GM12878 (cell line): ENCODE data around the gene PPP1R36. TPM values are rescaled to one million over a fixed set of nuclear protein-coding genes. Genes with fewer than 3 reads are reported as not detected.

Experiments used
- ATAC-seq: fragments of 200-7000 bp; cut with Tn5 transposase; 3 replicates; pipeline ENCODE4 v1.9.1; 2020; ENCODE audit warnings: mild to moderate bottlenecking, moderate library complexity
- BruUV-seq: library from RNA; stranded (reverse); fragments of 400-500 nt; replicated peaks from 2 replicates; lab custom pipeline; 2021; lab: Mats Ljungman, UMichigan
- CTCF ChIA-PET: fragments of 300-600 bp; sonication (Branson Sonifier 250); formaldehyde crosslinking; extraction: SDS; loops from one replicate; lab custom pipeline; 2021; ENCODE audit warnings: inconsistent platforms; lab: Yijun Ruan, JAX
- POLR2A ChIA-PET: fragments of 350-600 bp; formaldehyde crosslinking; extraction: SDS; loops from one replicate; lab custom pipeline; 2021; ENCODE audit warnings: inconsistent platforms; lab: Charles Lee
- RAD21 ChIA-PET: fragments of 300-600 bp; sonication (Branson Sonifier 250); formaldehyde crosslinking; loops from one replicate; lab custom pipeline; 2023; ENCODE audit warnings: antibody characterized with exemption; ENCODE audit not compliant: unreplicated experiment; lab: Charles Lee
- SMC1A ChIA-PET: fragments of 300-600 bp; sonication (Branson Sonifier 250); formaldehyde crosslinking; loops from one replicate; lab custom pipeline; 2023; ENCODE audit not compliant: unreplicated experiment, uncharacterized antibody; lab: Charles Lee
- DNase-seq: peaks from one replicate; pipeline ENCODE4 v3.0.0-alpha.2; 2011; ENCODE audit warnings: low read depth, low spot score
- FAIRE-seq: peaks from 3 replicates; lab custom pipeline; 2011; peaks lifted over from hg19 to GRCh38; lab: Jason Lieb, UNC
- H2AFZ ChIP-seq: 2 replicates; pipeline ENCODE4 v1.6.0; 2011; ENCODE audit warnings: low read depth, low read length, control low read depth; ENCODE audit not compliant: control insufficient read depth
- H3K27ac ChIP-seq: 2 replicates; pipeline ENCODE4 v1.5.1; 2011; ENCODE audit warnings: control low read depth; ENCODE audit not compliant: control insufficient read depth, insufficient read depth
- H3K27me3 ChIP-seq, 2 experiments: replicated peaks in 1 of 2; 2 replicates each; pipeline versions ENCODE4 v1.6.0 to v1.6.1; 2011; ENCODE audit warnings: low read length in 1 of 2; ENCODE audit not compliant: control insufficient read depth in 2 of 2, insufficient read depth in 2 of 2
- H3K36me3 ChIP-seq, 2 experiments: 2 replicates each; pipeline ENCODE4 v1.5.1; 2011; ENCODE audit warnings: low read length in 1 of 2; ENCODE audit not compliant: control insufficient read depth in 2 of 2, insufficient read depth in 2 of 2
- H3K4me1 ChIP-seq: 2 replicates; pipeline ENCODE4 v1.6.1; 2011; ENCODE audit warnings: mild to moderate bottlenecking, low read length, moderate library complexity, mixed read lengths; ENCODE audit not compliant: control insufficient read depth, insufficient read depth
- H3K4me2 ChIP-seq: 2 replicates; pipeline ENCODE4 v1.6.0; 2011; ENCODE audit warnings: control low read depth; ENCODE audit not compliant: control insufficient read depth, insufficient read depth
- H3K4me3 ChIP-seq: fragments of 200-600 bp; sonication (generic); 2 replicates; pipeline ENCODE4 v1.5.1; 2016
- H3K79me2 ChIP-seq: 2 replicates; pipeline ENCODE4 v1.6.0; 2011; ENCODE audit warnings: low read length; ENCODE audit not compliant: control insufficient read depth, insufficient read depth
- H3K9ac ChIP-seq: 2 replicates; pipeline ENCODE4 v1.8.0; 2011; ENCODE audit warnings: low read length, control low read depth, mixed read lengths; ENCODE audit not compliant: control insufficient read depth, insufficient read depth
- H3K9me3 ChIP-seq: replicated peaks from 3 replicates; pipeline ENCODE4 v1.5.1; 2011; ENCODE audit warnings: mild to moderate bottlenecking, low read length; ENCODE audit not compliant: control insufficient read depth, insufficient read depth
- H4K20me1 ChIP-seq: 2 replicates; pipeline ENCODE4 v1.6.0; 2011; ENCODE audit not compliant: control insufficient read depth, insufficient read depth
- BCL11A ChIP-seq: IDR thresholded peaks from 2 replicates; pipeline ENCODE4 v1.6.1; 2011; ENCODE audit warnings: low read depth, low read length
- BHLHE40 ChIP-seq, 2 experiments: fragments of 450-650 bp in 1 of 2; IDR thresholded peaks; 2 replicates each; pipeline ENCODE4 v1.6.1; 2011 to 2017; ENCODE audit warnings: low read depth in 2 of 2, borderline replicate concordance in 1 of 2, improper control_type of control experiment in 1 of 2, low read length in 1 of 2, mild to moderate bottlenecking in 1 of 2
- IKZF2 ChIP-seq, 2 experiments: fragments of 450-650 bp; IDR thresholded peaks; 2 replicates each; pipeline ENCODE4 v1.6.1; 2017; ENCODE audit warnings: mild to moderate bottlenecking in 2 of 2, moderate library complexity in 2 of 2
- JUND ChIP-seq: IDR thresholded peaks from 2 replicates; pipeline ENCODE4 v1.6.1; 2012; ENCODE audit warnings: low read depth, mild to moderate bottlenecking, low read length, improper control_type of control experiment, moderate library complexity
- NR2C1 ChIP-seq: fragments of 450-650 bp; IDR thresholded peaks from 2 replicates; pipeline ENCODE4 v1.6.1; 2017; ENCODE audit warnings: antibody characterized with exemption, mild to moderate bottlenecking, moderate library complexity
- RAD21 ChIP-seq: IDR thresholded peaks from 2 replicates; pipeline ENCODE4 v1.6.1; 2011; ENCODE audit warnings: mild to moderate bottlenecking, low read depth, low read length, moderate library complexity; ENCODE audit not compliant: insufficient read depth
- SMC3 ChIP-seq: IDR thresholded peaks from 2 replicates; pipeline ENCODE4 v1.6.1; 2011; ENCODE audit warnings: low read length, improper control_type of control experiment, borderline replicate concordance
- SRF ChIP-seq, 2 experiments: IDR thresholded peaks; 2 replicates each; pipeline ENCODE4 v1.6.1; 2011; ENCODE audit warnings: low read depth in 2 of 2, low read length in 2 of 2, mild to moderate bottlenecking in 1 of 2, moderate library complexity in 1 of 2
- TBL1XR1 ChIP-seq: IDR thresholded peaks from 2 replicates; pipeline ENCODE4 v1.6.1; 2012; ENCODE audit warnings: low read depth, low read length, improper control_type of control experiment
- YY1 ChIP-seq: IDR thresholded peaks from 2 replicates; pipeline ENCODE4 v1.6.1; 2011; ENCODE audit warnings: low read depth, mild to moderate bottlenecking, low read length
- ZBTB4 ChIP-seq: fragments of 450-650 bp; formaldehyde crosslinking; IDR thresholded peaks from 2 replicates; pipeline ENCODE4 v1.4.0; 2022; ENCODE audit warnings: mild to moderate bottlenecking, moderate library complexity
- whole genome bisulfite sequencing: methylation state at CpG from one replicate; pipeline ENCODE4 v1.1.6; 2016; ENCODE audit warnings: low lambda C conversion rate; ENCODE audit not compliant: insufficient replicate concordance, insufficient coverage; ENCODE audit errors: missing lambda C conversion rate; 5-methylcytosine and 5-hydroxymethylcytosine counted together
- in situ Hi-C: fragments of 300-500 bp; cut with MboI; formaldehyde crosslinking; loops from 9 replicates; pipeline ENCODE4 v1.14.3; 2018; ENCODE audit warnings: mixed read lengths
- intact Hi-C: fragments of 100-400 bp; cut with micrococcal nuclease; formaldehyde crosslinking; loops from one replicate; pipeline ENCODE4 v1.14.2; 2022; ENCODE audit not compliant: unreplicated experiment
- polyA plus RNA-seq, 11 experiments: library from polyadenylated mRNA; depleted of rRNA in 4 of 11; unstranded in 6 of 11; stranded (reverse) in 5 of 11; fragments of >200 nt; fragmentation: Nextera tagmentation in 4 of 11; fragmentation: Illumina TruSeq in 1 of 11; extraction: Ambion mirVana in 4 of 11; extraction: Trizol in 1 of 11; gene quantifications; 1 replicate in 1 of 11; 2 replicates in 10 of 11; pipeline versions ENCODE4 v1.2.1 to v1.2.3, GENCODE V29; 2011 to 2016; ENCODE audit warnings: inconsistent platforms in 2 of 11, missing spikeins in 2 of 11, low read depth in 1 of 11
- total RNA-seq, 4 experiments: library from RNA; depleted of rRNA in 3 of 4; stranded (reverse); fragments of >200 nt in 3 of 4; fragmentation: Illumina TruSeq in 1 of 4; extraction: Trizol in 1 of 4; gene quantifications; 2 replicates each; pipeline versions ENCODE4 v1.2.1 to v1.2.3, GENCODE V29; 2013 to 2021
- TF ChIP-seq, protein P1 (sequence below): fragments of 450-650 bp; IDR thresholded peaks from 2 replicates; pipeline ENCODE4 v1.6.1; 2016; ENCODE audit warnings: mild to moderate bottlenecking
- TF ChIP-seq, protein P2 (sequence below): fragments of 450-650 bp; IDR thresholded peaks from 2 replicates; pipeline ENCODE4 v1.6.1; 2017; ENCODE audit warnings: antibody characterized with exemption, mild to moderate bottlenecking, moderate library complexity

Gene PPP1R36
- total and polyA plus RNA-seq, 10 of the 15 experiments (the other 5 are each of a cell fraction or from before 2014, with no cell fraction given): 0.12 to 0.13 TPM; not detected in 8

DNA sequence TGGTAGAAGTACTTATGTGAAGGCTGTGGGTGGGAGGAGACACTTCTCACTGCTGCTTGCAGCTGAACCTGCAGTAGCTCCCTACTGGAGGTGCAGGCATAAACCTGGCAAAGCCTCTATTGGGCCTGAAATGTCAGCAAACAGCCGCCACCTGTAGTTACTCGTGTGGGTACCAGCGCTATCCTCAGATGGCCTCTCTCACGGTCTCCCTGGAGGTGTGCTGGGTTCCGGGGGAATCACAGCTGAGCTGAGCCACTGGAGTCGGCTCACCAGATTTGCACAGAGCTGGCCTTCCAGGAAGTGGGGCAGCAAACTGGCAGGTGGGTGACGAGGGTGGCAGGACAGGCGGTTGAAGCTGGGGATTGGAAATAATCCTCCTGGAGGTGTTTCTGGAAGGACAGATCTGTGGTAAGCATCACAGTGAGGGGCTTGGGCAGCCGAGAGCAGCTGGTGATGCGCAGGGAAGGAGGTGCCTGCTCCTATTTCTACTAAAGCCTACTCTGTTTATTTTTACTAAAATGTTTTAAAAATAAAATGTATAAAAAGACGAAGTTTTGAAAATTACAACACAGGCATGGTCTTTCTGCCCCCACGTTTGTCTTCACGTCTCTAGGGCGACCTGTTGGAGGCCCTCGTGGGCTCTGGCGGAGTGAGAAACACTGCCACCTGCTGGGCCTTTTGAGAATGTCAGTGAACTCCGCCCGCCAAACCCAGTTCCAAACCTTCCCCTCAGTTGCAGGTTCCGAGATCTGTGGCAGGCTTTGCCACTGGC lies 86.6 kb downstream of the PPP1R36 start:
- FAIRE-seq: no peak
- Histone ChIP-seq H3K27me3 (no peaks in the 10 kb centered on the region), H3K4me3 (no peak overlapping the region), H3K27ac (no peak overlapping the region), H3K4me1 (no peaks in the 10 kb centered on the region; the same call in 1 of the 2 replicates), H3K36me3 (no peaks in the 10 kb centered on the region), H2AFZ (peak overlapping the region; percentile 48), H3K9me3 (no peaks in the 10 kb centered on the region), H3K4me2 (no peak overlapping the region), H3K79me2 (no peaks in the 10 kb centered on the region), H3K9ac (no peak overlapping the region), H4K20me1 (no peaks in the 10 kb centered on the region)
- in situ Hi-C loops: loop anchor here (5.0 kb wide), 1 partner anchor 294 kb away; no protein-coding TSS in a partner anchor
- intact Hi-C loops: loop anchor here (2.0 to 10.0 kb wide), 4 partner anchors 94 to 292 kb away; partner anchors contain the start of gene HSPA2
- ATAC-seq: peak; percentile 89
- CTCF ChIA-PET: interaction anchor here (0.5 to 5.1 kb wide), 64 partner anchors 8 to 1173 kb away, joined by 3 to 69 read pairs (median 4); partner anchors contain the start of gene HSPA2
- 33% methylated on average over 19 of the region's 19 CpGs for WGBS
- SMC1A ChIA-PET: interaction anchor here (0.7 to 2.7 kb wide), 25 partner anchors 12 to 298 kb away, joined by 3 to 28 read pairs (median 4); no protein-coding TSS in a partner anchor
- DNase-seq: no peak
- RAD21 ChIA-PET: interaction anchor here (0.5 to 3.5 kb wide), 16 partner anchors 9 to 293 kb away, joined by 3 to 25 read pairs (median 4); partner anchors contain the start of gene HSPA2
- BruUV-seq: no TSS peak
- POLR2A ChIA-PET: no interaction called here
- TF ChIP-seq SRF (IDR thresholded peaks at IDR 0.05; ENCODE audit: low read depth in 2 of 2, low read length in 2 of 2): no peak
- TF ChIP-seq JUND: no peak
- TF ChIP-seq, protein P1, sequence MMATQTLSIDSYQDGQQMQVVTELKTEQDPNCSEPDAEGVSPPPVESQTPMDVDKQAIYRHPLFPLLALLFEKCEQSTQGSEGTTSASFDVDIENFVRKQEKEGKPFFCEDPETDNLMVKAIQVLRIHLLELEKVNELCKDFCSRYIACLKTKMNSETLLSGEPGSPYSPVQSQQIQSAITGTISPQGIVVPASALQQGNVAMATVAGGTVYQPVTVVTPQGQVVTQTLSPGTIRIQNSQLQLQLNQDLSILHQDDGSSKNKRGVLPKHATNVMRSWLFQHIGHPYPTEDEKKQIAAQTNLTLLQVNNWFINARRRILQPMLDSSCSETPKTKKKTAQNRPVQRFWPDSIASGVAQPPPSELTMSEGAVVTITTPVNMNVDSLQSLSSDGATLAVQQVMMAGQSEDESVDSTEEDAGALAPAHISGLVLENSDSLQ: 0 out of 2 replicates have a peak, but pooled peaks have one; percentile 6
- TF ChIP-seq IKZF2 (IDR thresholded peaks at IDR 0.05): no peak
- TF ChIP-seq RAD21: peak; percentile 65
- no peak for TF ChIP-seq BCL11A
- TF ChIP-seq, protein P2, sequence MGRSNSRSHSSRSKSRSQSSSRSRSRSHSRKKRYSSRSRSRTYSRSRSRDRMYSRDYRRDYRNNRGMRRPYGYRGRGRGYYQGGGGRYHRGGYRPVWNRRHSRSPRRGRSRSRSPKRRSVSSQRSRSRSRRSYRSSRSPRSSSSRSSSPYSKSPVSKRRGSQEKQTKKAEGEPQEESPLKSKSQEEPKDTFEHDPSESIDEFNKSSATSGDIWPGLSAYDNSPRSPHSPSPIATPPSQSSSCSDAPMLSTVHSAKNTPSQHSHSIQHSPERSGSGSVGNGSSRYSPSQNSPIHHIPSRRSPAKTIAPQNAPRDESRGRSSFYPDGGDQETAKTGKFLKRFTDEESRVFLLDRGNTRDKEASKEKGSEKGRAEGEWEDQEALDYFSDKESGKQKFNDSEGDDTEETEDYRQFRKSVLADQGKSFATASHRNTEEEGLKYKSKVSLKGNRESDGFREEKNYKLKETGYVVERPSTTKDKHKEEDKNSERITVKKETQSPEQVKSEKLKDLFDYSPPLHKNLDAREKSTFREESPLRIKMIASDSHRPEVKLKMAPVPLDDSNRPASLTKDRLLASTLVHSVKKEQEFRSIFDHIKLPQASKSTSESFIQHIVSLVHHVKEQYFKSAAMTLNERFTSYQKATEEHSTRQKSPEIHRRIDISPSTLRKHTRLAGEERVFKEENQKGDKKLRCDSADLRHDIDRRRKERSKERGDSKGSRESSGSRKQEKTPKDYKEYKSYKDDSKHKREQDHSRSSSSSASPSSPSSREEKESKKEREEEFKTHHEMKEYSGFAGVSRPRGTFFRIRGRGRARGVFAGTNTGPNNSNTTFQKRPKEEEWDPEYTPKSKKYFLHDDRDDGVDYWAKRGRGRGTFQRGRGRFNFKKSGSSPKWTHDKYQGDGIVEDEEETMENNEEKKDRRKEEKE: no peak
- peak; percentile 68; the same call in 1 of the 2 replicates for TF ChIP-seq SMC3
- TF ChIP-seq YY1: 0 out of 2 replicates have a peak, but pooled peaks have one; percentile 33
- TF ChIP-seq NR2C1: no peak
- TF ChIP-seq BHLHE40 (IDR thresholded peaks at IDR 0.05; ENCODE audit: borderline replicate concordance in 1 of 2, low read depth in 2 of 2, low read length in 1 of 2): no peak
- no peak for TF ChIP-seq TBL1XR1
- TF ChIP-seq ZBTB4 (CRISPR knock-in tag): no peak
